Activated effector memory CD4-positive, alpha-beta T cell treated with anti-CD3 and anti-CD28 coated beads, Interleukin-2, amount 50 U/mL, for 16 hours (primary cell): Measurements from ENCODE around the gene ADCY7.
"Not testable (repeated sequence)": the region's sequence is repeated elsewhere in the genome, so short reads cannot be mapped to it uniquely, and the experiment has no call there.

Experiments used
- DNase-seq: peaks from one replicate; pipeline ENCODE4 v3.0.0-alpha.2; 2020

ADCY7 gene

GRCh38 chr16:50343566-50343965 lies 77.2 kb downstream of the ADCY7 start:
- not testable (repeated sequence) for DNase-seq

GRCh38 chr16:50345210-50345609 lies 78.9 kb downstream of the ADCY7 start:
- DNase-seq, result not testable (repeated sequence)

GRCh38 chr16:50351116-50351515 lies 84.8 kb downstream of the ADCY7 start:
- no peak for DNase-seq

- no peak for DNase-seq
These were observed 85.6 kb downstream of the ADCY7 start for GRCh38 chr16:50351952-50352351.

GRCh38 chr16:50354082-50354481 lies 87.7 kb downstream of the ADCY7 start:
- no peak for DNase-seq

GRCh38 chr16:50354629-50355456 lies 88.5 kb downstream of the ADCY7 start:
- DNase-seq, result no peak

- no peak for DNase-seq
These were observed 93.3 kb downstream of the ADCY7 start for GRCh38 chr16:50359626-50360025.

- no peak for DNase-seq
These were observed 93.9 kb downstream of the ADCY7 start for GRCh38 chr16:50360033-50360778.

- no peak for DNase-seq
These were observed 94.4 kb downstream of the ADCY7 start for GRCh38 chr16:50360779-50361178.

GRCh38 chr16:50363656-50364055 lies 97.3 kb downstream of the ADCY7 start:
- DNase-seq, result no peak

GRCh38 chr16:50365791-50366575 lies 99.6 kb downstream of the ADCY7 start:
- DNase-seq, result no peak
